GM19463 (cell line): Measurements from ENCODE around the gene PLA2G4B.
"Not testable (repeated sequence)": the region's sequence is repeated elsewhere in the genome, so short reads cannot be mapped to it uniquely, and the experiment has no call there.

ENCODE experiments used
- ATAC-seq: cut with Tn5 transposase; IDR thresholded peaks from one replicate; pipeline ENCODE4 v1.9.1; 2021; ENCODE audit warnings: mild to moderate bottlenecking, moderate library complexity; ENCODE audit not compliant: unreplicated experiment

The PLA2G4B gene

DNA sequence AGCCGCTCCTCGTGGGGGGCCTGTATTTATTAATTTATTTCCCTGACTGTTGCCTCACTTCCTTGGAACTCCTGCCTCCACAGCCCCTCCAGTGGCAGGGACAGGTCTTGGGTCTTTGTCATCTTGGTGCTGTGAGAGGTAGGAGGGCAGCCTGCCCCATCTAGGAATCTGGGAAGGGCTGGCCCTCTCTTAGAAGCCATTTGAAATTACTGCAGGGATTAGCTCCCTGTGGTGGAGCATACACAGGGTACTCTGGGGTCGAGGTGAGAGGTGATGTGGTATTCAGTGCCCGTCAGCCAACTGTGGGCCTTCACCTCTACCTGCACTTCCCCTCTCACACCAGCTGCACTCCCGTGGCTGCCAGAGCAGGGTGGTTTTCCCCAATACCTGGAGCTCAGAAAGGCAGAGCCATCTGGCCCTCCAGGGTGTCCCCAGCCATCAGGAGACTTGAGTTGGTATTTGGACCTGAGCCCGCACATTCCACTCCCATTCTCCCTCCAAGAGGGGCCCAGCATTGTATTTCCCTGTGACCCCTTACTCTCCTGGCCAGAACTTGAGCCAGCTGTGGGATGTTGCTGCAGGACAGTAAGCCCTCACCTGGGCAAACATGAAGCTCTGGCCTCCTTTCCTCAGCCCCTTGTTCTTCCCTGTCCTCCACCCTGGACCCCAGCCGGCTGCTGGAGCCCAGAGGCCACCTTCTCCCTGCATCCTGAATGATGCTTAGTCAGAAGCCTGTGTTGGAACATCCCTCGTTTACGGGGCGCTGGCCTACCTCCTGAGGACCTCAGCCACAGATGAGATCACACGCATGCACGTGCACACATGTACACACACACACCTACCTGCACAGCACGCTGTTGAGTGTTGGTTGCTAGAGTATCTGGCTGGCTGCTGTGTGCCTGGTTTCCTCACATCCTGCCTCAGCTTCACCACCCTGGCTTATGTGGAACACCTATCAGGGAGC is 12.8 kb upstream of the PLA2G4B start:
- ATAC-seq = no peak

DNA sequence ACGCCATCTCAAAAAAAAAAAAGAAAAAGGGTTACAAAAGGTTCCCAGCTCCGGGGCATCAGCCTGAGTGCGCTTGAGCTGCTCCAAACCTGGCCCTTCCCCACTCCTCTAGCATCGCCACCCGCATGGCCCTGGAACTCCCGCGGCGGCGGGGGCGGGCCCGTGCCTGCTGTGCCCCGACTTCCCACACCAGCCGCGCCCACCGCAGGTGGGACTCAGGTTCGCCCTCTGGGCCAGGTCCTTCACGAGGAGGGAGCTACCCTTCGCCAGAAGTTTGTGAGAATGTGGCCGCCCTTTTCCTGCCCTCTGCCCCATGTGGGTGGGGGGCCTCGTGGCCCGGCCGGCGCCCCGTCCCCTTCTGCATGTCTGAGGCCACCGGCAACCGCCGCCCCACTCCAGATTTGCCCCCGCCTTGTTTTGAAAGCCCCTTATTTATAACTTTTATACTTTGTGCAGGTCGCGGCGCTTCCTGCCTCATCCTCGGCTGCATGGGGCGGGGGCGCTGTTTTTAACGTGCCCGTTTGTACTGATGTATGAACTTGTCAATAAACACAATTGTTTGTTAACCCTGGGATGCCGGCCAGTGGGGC is 11.3 kb upstream of the PLA2G4B start:
- ATAC-seq = no peak

DNA sequence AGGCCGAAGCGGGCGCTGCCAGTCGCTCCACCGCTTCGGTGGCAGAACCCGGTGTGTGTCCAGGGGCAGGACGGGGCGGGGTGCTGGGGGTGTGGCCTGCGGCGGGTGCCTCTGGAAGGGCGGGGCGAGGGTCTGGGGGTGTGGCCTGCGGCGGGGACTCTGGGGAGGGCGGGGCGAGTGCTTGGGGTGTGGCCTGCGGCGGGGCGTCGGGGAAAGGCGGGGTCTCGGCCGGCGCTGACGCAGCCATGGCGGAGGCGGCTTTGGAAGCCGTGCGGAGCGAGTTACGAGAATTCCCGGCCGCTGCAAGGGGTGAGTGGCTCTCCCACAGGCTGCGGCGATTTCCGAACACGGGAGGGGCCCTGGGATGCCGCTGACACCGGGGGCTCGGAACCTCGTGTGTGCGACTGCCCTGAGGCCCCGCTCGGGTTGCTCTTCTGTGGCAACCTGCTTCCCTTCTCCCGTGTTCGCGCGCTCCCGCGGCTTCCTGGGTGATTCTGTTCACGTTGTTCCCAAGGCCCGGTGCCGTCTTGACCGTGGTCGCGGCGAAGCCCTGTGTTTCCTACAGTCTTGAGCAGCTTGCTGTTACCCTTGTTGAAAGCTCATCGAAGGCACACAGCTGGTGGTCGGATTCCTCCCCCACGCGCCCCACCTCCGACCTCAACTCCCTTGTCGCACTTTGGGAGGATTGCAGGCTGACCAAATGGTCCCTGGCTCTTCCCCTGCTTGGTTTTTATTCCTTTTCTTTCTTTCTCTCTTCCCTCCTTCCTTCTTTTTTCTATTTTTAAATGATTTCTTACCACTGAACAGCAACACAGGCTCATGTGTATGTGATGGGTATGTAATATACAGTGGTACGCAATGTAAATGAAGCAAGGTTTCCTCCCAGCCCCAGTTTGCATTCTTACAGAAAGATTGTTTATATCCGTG is 10.5 kb upstream of the PLA2G4B start, which contains the start of gene JMJD7:
JMJD7 (plus strand) TSS at position 213 of the 927 bp plus-strand sequence; CDS start at position 246, 33 bp downstream.
- peak; percentile 72 for ATAC-seq

DNA sequence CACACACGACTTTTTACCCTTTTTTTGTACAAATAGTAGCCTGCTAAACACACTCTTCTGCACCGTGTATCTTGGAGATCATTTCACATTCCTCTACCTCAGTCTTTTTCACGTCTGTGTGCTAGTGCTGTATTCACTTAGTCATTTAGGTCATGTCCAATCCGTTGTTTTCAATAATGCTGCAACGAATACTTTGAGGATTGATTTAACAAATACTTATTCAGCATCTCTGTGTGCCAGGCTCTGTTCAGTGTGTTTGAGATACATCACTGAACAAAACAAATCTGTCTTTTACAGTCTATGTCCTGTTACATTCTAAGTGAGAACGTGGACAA is 9.9 kb upstream of the PLA2G4B start:
- no peak for ATAC-seq

DNA sequence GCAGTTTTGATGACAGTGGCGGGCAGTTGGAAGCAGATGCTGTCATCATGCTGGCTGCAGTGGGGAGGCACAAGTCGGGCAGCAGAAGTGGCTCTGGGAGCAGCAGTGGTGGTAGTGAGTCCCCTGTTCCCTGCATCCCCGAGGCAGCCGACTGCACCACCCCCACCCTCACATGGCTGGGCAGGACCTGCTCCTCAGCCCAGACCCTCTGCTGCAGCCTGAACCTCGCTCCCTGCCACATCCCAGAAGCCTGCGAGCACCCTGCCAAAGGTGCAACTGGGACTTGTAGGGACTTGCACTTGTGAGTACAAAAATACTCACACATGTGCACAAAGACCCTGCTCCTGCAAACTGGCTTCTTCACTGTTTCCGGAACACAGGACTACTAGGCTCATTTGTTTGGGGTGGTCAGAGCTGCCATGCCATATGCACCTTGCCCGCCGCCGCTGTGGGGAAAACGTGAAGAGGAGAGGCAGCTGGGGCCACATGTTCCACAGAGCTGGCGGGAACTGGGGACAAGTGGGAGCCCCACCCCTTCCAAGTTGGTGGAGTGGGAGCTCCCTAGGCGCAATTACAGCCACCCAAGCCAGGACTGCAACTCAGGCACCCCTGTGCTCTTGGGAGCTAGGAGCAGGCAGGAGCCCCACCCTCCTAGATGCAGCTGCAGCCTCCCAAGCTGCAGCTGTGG is 8.5 kb upstream of the PLA2G4B start:
- no peak for ATAC-seq

DNA sequence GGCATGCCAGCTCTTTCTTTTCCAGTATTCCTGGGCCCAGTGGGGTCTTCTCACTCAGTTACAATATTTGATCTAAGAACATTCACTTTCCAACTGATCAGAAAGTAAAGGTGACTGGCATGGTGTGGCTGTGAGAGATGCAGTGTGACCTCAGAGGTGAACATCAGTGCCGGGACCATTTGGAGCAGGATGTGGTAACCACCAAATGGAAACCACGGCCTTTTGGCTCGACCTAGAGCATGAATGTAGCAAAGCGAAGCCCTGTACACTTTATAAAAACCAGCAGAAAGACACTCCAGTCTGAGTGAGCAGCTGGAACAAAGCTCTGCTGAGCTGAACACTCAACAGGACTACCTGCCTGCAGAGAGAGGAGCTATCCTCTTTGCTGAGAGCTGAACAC is 7.4 kb upstream of the PLA2G4B start:
- not testable (repeated sequence) for ATAC-seq

DNA sequence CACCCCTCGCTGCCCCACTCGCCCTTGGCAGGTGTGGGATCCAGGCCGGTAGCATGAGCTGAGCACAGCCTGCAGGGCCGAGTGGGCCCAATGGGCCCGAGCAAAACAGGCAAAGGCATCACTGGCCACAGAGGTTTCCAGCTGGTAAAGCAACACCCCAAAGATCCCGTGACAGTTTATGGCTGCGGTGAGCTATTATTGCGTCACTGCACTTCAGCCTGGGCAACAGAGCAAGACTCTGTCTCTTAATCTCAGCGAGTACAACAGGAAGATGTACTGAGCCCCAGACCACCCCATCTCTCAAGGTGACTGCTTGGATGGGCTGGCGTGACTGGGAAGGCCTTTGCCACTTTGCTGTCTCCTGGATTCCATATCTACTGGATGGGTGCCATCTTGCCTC is 6.4 kb upstream of the PLA2G4B start:
- ATAC-seq = no peak

DNA sequence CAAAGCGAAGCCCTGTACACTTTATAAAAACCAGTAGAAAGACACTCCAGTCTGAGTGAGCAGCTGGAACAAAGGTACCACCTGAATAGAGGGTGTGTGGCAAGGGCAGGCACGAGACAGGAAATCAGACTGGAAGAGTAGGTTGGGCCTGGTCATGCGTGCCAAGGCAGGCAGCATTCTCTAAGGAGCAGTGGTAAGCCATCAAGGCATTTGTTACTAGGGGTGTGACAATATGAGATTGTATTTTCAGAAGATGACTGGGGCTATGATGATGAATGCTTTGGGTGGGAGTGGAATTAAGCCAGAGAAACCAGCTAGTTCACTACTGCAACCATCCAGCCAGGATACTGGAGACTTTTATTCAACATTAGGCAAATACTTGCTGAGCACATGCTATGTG is 5.8 kb upstream of the PLA2G4B start:
- ATAC-seq = no peak

DNA sequence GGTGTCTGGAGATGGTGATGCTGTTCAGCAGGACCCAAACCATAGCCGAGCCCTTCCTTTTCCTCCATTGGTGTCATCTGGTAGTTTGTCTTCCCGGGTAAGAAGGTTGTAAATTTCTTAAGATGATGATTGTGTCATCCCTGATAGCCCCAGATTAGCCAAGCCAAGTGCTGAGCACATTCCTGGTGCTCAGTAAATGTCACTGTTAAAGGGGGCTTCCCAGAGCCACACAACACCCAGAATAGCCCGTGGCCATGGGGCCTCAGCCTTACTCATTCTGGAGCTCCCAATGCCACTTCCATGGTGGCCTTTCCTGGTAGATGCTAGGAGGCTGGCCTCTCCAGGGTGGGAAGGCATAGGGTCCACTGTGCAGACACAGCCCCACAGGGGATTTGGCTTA is 4.6 kb upstream of the PLA2G4B start:
- no peak for ATAC-seq

DNA sequence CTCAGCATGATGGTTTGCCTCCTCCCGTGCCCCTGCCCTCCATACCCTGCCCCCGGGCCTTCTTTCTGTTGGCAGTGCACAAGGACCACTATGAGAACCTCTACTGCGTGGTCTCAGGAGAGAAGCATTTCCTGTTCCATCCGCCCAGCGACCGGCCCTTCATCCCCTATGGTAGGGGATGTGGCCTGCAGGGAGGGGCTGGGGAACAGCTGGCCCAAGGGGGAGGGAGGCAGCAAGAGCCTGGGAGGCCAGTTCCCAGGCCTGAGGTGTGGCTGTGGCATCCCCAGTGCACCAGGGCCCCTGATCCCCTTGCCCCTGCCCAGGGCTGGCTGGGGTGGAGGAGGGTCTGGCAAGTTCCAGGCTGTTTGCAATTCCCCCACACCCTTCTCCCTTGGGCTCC is 2.6 kb upstream of the PLA2G4B start:
- ATAC-seq = no peak

DNA sequence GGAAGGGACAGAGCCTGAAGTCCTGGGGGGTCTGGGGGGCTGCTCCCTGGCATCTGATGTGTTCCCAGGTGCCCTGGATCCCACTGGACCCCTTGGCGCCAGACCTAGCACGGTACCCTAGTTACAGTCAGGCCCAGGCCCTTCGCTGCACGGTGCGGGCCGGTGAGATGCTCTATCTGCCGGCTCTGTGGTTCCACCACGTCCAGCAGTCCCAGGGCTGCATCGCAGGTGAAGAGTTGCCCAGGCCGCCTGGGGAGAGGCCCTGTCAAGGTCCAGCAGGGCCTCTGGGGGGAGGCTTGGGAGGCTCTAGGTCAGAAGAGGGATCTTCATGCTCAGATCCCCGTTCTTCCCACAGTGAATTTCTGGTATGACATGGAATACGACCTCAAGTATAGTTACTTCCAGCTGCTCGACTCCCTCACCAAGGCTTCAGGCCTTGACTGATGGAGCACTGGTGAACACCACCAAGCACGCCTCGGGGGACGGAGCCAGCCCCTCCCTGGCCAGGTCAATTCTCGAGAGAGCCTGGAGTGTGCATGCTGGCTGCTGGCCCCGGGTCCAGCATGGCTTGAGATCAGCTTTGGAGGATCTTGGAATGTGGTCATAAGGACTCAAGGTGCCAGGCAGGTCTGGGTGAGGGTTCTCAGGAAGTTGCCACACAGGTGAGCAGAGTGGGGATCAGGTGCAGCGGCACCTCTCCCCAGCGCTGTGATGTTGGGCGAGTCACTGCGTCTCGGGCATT is 1.8 kb upstream of the PLA2G4B start:
- no peak for ATAC-seq

DNA sequence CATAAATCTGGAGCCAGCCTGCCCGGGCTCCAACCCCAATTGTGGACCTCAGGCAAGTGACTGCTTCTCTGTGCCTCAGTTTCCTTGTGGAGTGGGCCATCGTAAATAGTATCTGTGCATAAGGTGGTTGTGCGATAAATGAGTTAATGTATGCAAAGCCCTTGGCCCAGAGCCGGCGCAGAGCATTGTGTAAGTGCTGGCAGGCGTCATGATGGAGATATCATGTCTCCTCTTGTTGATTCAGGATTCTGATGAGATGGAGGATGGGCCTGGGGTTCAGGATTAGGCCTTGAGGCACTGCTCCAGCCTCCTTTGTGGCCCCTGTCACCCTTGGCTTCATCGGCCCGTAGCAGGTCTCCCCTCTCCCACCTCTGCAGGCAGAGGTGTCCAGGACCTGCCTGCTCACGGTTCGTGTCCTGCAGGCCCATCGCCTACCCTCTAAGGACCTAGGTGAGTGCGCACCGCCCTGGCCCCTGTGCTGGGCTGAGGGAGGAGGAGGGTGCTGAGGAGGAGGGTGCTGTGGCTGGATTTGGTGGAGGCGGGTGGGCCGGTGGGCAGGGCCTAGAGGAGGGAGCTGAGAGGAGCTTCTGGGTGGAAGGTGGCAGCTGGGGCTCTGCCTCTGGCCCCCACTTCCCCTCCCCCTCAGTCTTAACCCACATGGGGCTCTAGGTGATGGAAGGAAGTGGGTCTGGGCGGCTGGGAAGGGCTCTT is 1.3 kb downstream of the PLA2G4B start:
- no peak for ATAC-seq

DNA sequence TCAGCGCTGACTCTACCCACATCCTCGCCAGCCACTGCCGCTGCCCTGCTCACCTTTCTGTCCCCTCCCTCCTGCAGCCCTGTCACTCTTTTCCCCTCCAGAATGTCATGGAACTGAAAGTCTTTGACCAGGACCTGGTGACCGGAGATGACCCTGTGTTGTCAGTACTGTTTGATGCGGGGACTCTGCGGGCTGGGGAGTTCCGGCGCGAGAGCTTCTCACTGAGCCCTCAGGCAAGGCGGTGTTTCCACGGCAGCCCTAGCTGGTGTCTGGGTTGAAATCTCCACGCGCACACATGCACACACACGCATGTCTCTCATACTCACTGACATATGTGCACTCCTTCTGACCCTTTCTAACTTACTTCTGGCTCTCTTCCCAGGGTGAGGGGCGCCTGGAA is 2.0 kb downstream of the PLA2G4B start:
- no peak for ATAC-seq

DNA sequence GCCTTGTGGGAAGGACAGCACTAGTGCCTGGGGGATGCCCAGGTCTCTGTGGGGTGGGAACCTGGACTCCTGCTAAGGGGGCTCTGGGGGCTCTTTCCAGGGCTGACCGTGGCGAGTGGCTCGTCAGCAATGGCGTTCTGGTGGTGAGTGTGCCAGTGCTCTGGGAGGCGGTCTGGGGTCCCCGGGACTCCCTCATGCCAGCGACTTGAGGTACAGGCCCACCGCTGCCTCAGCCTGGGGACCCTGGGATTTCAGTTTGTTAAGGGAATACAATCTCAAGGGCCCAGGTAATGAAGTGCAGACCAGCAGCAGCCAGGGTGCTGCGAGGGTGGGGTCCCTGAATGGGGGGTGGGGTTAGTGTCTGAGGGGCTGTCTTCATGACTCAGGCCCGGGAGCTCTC is 2.5 kb downstream of the PLA2G4B start:
- ATAC-seq = no peak

DNA sequence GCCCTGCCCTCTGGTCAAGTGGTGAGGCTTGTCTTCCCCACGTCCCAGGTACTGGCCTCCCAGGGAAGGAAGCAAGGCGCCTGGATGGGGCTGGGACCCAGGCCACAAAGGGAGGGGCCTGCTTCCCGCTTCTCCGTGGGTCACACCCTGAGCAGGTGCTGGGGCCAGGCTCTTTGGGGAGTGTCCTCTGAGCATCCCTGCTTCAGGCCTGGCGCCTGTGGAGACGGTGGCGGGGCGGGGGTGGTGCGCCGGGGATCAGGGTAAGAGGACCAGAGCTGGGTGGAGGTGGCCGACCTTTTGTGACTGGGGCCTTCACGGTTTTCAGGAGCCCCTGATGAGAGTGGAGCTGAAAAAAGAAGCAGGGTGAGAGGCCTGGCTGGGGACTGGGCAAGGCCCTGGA is 3.6 kb downstream of the PLA2G4B start:
- no peak for ATAC-seq

DNA sequence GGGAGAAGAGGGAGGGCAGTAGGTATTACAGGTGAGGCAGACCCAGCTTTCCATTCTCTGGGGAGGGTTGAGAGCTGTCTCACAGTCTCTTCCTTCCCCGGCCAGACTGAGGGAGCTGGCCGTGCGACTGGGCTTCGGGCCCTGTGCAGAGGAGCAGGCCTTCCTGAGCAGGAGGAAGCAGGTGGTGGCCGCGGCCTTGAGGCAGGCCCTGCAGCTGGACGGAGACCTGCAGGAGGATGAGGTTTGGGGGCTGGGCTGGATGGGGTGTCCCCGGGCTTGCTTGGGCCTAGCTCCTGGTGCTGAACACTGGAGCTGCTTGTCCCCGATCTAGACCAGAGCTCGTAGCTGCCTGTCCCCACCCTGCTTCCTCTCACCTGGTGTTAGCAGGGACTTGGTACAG is 4.9 kb downstream of the PLA2G4B start:
- ATAC-seq = no peak

DNA sequence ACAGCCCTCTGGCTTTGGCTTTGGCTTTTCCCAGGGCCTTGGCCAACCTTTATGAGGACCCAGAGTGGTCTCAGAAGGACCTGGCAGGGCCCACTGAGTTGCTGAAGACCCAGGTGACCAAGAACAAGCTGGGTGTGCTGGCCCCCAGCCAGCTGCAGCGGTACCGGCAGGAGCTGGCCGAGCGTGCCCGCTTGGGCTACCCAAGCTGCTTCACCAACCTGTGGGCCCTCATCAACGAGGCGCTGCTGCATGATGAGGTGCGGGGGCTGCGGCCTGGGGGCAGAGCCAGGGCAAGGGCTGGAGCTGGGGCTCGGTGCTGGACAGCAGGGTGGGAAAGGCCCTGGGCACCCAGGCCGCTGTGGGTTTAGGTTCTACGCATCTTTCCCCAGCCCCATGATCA is 6.2 kb downstream of the PLA2G4B start:
- ATAC-seq = no peak

DNA sequence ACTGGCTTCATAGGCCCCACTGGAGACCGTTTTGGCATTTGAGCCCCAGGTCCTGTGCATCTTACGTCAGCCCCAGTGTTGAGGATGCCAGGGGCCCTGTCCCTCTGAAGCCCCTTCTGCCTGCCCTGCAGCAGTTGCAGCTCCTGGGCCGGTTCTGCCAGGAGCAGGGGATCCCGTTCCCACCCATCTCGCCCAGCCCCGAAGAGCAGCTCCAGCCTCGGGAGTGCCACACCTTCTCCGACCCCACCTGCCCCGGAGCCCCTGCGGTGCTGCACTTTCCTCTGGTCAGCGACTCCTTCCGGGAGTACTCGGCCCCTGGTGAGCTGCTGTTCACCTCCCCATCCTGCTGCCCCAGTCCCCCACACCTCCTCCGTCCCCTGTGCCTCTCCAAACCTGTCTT is 8.6 kb downstream of the PLA2G4B start:
- ATAC-seq = no peak

DNA sequence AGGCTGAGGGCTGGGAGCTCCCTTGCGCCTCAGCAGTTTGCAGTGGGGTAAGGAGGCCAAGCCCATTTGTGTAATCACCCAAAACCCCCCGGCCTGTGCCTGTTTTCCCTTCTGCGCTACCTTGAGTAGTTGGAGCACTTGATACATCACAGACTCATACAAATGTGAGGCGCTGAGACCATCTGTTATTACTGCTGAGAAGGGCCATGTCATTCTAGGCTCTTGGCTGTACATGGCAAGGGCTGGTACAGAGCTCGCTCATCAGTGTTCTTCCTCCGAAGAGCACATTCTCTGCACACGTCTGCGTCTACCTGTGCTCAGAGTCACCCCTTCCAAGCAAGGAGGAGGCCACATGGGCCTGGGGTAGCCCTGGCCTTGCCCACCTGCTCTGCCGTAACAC is 9.3 kb downstream of the PLA2G4B start:
- ATAC-seq = no peak

DNA sequence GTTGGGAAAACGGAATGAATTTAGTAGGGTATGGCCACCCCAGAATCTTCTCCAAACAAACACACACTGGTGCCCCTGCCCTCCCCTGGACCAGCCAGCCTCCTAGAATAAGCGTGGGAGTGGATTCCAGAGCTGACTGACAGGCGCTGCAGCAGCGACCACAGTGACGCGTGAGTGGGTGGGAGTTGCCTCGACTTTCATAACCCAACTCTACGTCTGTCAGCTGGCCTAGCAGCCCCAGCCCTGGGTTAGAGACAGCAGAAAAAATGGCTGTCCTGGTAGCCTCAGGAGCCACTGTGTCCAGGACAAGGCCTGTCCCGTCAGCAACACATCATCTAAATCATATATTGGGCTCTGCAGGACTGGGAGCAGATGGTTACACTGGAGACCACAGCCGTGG is 10.0 kb downstream of the PLA2G4B start:
- ATAC-seq = no peak
